Stomach (tissue), 19 donors: ENCODE measurements around the gene DLGAP1. TPM values are rescaled to one million over a fixed set of nuclear protein-coding genes. Genes with fewer than 3 reads are reported as not detected.
A peak's percentile ranks its signal among the peaks of the same experiment; 100 is the strongest.
"Not testable (repeated sequence)": the region's sequence is repeated elsewhere in the genome, so short reads cannot be mapped to it uniquely, and the experiment has no call there.

ENCODE experiments used
- DNase-seq, 2 donors: peaks; one replicate each; pipeline versions ENCODE4 v3.0.0 to v3.0.0-alpha.2; 2013 to 2019
- H3K27ac ChIP-seq, 5 donors: fragments of 200-600 bp in 4 of 5; sonication (generic) in 4 of 5; one replicate each; pipeline ENCODE4 v1.5.1; 2013 to 2019; ENCODE audit warnings: mild to moderate bottlenecking in 1 of 5, moderate library complexity in 1 of 5
- H3K27me3 ChIP-seq, 3 donors: fragments of 200-600 bp; sonication (generic); one replicate each; pipeline ENCODE4 v1.5.1; 2017 to 2019; ENCODE audit warnings: mixed run types in 1 of 3
- H3K36me3 ChIP-seq, 4 donors: fragments of 200-600 bp; sonication (generic); 1 replicate in 3 of 4; 2 replicates in 1 of 4; pipeline ENCODE4 v1.5.1; 2016 to 2019
- H3K4me1 ChIP-seq, 4 donors: fragments of 200-600 bp; sonication (generic); one replicate each; pipeline ENCODE4 v1.5.1; 2016 to 2019
- H3K4me3 ChIP-seq, 4 donors: fragments of 200-600 bp; sonication (generic) in 3 of 4; one replicate each; pipeline ENCODE4 v1.5.1; 2016 to 2019; ENCODE audit warnings: mild to moderate bottlenecking in 1 of 4
- H3K9me3 ChIP-seq, 4 donors: fragments of 200-600 bp; sonication (generic); one replicate each; pipeline ENCODE4 v1.5.1; 2016 to 2019
- EP300 ChIP-seq: sonication (generic); formaldehyde crosslinking; IDR thresholded peaks from one replicate; pipeline ENCODE4 v1.6.1; 2017; ENCODE audit warnings: antibody characterized with exemption
- POLR2A ChIP-seq, 4 donors: fragments of 450-650 bp; IDR thresholded peaks; one replicate each; pipeline ENCODE4 v1.6.1; 2016; ENCODE audit warnings: antibody characterized with exemption in 4 of 4, control low read depth in 2 of 4, mild to moderate bottlenecking in 1 of 4, moderate library complexity in 1 of 4
- POLR2AphosphoS5 ChIP-seq, 3 donors: sonication (generic); formaldehyde crosslinking; IDR thresholded peaks; one replicate each; pipeline ENCODE4 v1.6.1; 2016; ENCODE audit warnings: antibody characterized with exemption in 3 of 3
- WGBS, 5 donors: extraction: QIAGEN DNeasy Blood & Tissue Kit in 3 of 5; methylation state at CpG; one replicate each; pipeline versions ENCODE4 v1.1.5 to v1.1.7; 2013 to 2018; 5-methylcytosine and 5-hydroxymethylcytosine counted together
- intact Hi-C: fragments of 100-400 bp; cut with DNase I; formaldehyde crosslinking; loops from one replicate; pipeline ENCODE4 v1.15.1; 2023; ENCODE audit warnings: low total_unique reads
- long read RNA-seq, 10 donors: transcript quantifications; one replicate each; lab custom pipeline, GENCODE V29; 2026
- polyA plus RNA-seq, 3 donors: library from polyadenylated mRNA; stranded (reverse); fragments of 200-250 nt; gene quantifications; one replicate each; pipeline ENCODE4 v1.2.3, GENCODE V29; 2013
- total RNA-seq, 5 donors: library from RNA; depleted of rRNA; stranded (reverse); fragments of >200 nt; gene quantifications; one replicate each; pipeline versions ENCODE4 v1.1.0 to v1.2.3, GENCODE V29; 2014 to 2016
- TF ChIP-seq, protein P1 (sequence below), 7 experiments: fragments of 450-650 bp in 4 of 7; fragments of 200-600 bp in 3 of 7; sonication (generic) in 3 of 7; IDR thresholded peaks; one replicate each; pipeline ENCODE4 v1.5.1; 2016 to 2019; ENCODE audit warnings: antibody characterized with exemption in 7 of 7, control low read depth in 2 of 7, mild to moderate bottlenecking in 1 of 7
- donor health status: healthy with polysubstance abuse.
- donor health status: Bipolar disorder and iron deficiency.
- donor health status: healthy.

The DLGAP1 gene
- total RNA-seq (1 to 10 TPM in 4 of 5 donors, not detected in 1; 1.3 to 7.0 (median 4.3) TPM), polyA plus RNA-seq (under 1 TPM; 0.06 to 0.85 (median 0.76) TPM)
- long read RNA-seq, donor 1: 0 reads
- long read RNA-seq, donor 2: 0 reads
- long read RNA-seq, donor 3: 0 reads
- long read RNA-seq, donor 4: 0 reads
- long read RNA-seq, donor 5: 0 reads
- long read RNA-seq, donor 6: 0 reads
- long read RNA-seq, donor 7: 0 reads
- long read RNA-seq, donor 8: 0 reads
- long read RNA-seq, donor 9: 0 reads
- long read RNA-seq, donor 10: 0 reads

DNA sequence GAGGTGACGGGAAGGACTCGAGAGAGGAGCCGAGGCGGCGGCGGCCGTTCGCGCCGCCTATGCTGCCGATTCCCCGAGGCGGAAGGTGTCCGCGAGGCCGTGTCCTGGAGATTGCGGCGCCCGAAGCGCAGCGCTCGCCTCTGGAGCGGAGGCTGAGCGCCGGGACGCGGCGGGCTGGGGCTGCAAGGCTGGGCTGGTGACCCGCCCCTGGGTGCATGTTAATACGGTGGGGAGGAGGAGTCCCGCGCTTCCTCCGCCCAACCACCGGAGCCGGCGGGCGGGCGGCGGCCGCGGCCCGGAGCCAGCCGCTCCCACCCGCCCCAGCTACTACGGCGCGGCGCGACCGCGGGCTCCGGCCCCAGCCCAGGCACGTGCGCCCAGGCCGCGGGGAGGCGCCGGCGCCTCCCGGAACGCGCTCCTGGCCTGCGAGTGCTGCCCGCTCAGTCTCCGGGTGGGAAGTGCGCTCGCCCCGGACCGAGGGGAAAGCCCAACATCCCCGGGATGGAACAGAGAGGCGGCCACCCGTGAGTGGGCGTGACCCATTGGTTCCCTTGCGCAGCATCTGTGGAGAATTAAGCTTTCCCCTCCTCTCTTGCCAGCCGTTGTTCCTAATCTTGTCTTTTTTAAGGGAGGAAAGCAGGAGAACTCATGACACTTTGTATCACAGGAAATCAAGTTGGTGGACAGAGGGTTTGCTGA is at the start of gene DLGAP1:
Gene DLGAP1 (minus strand): TSS at position 195 of the 699 bp plus-strand sequence.
- no peaks in the 10 kb centered on the region for H3K9me3 ChIP-seq
- H3K4me1 ChIP-seq: peaks cover 0 to 24% (median 15%) of the 10 kb centered on the region in 4 donors
- TF ChIP-seq POLR2A (IDR thresholded peaks at IDR 0.05) (no peak), EP300 (no peak), POLR2AphosphoS5 (IDR thresholded peaks at IDR 0.05) (no peak)
- TF ChIP-seq, protein P1, sequence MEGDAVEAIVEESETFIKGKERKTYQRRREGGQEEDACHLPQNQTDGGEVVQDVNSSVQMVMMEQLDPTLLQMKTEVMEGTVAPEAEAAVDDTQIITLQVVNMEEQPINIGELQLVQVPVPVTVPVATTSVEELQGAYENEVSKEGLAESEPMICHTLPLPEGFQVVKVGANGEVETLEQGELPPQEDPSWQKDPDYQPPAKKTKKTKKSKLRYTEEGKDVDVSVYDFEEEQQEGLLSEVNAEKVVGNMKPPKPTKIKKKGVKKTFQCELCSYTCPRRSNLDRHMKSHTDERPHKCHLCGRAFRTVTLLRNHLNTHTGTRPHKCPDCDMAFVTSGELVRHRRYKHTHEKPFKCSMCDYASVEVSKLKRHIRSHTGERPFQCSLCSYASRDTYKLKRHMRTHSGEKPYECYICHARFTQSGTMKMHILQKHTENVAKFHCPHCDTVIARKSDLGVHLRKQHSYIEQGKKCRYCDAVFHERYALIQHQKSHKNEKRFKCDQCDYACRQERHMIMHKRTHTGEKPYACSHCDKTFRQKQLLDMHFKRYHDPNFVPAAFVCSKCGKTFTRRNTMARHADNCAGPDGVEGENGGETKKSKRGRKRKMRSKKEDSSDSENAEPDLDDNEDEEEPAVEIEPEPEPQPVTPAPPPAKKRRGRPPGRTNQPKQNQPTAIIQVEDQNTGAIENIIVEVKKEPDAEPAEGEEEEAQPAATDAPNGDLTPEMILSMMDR (IDR thresholded peaks at IDR 0.05): no peak
- peak; percentile 32 to 93 for DNase-seq
- WGBS, 5 donors: 0 to 4% (median 2%) methylated on average over 11 to 75 of the region's 75 CpGs
- H3K36me3 ChIP-seq: no peaks in the 10 kb centered on the region
- H3K4me3 ChIP-seq: peak within 1 kb of the TSS; percentile 36 to 54 (median 38)
- peak within 1 kb of the TSS in 2 of 5 donors; percentile 4 to 49 for H3K27ac ChIP-seq
- intact Hi-C loops: no loop called here
- H3K27me3 ChIP-seq: peaks cover 0 to 73% (median 29%) of the 10 kb centered on the region in 3 donors

DNA sequence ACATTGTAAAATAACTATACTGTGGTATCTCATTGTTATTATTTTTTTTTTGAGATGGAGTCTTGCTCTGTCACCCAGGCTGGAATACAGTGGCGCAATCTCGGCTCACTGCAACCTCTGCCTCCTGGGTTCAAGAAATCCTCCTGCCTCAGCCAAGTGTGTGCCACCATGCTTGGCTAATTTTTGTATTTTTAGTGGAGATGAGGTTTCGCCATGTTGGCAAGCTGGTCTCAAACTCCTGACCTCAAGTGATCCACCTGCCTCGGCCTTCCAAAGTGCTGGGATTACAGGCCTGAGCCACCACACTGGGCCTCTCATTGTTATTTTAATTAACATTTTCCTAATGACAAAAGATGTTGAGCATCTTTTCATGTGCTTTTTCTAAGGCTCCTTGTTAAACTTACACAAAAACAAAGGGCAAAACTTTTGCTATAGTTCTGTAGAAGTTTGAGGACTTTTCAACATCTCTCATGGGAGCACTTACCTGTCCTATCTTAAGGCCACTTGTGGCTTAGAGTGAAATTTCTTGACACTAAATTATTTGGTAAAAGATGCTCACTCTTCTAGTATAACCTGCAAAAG is 39.7 kb upstream of the DLGAP1 start:
- H3K4me3 ChIP-seq, DNase-seq, H3K27me3 ChIP-seq, intact Hi-C loops, H3K4me1 ChIP-seq, H3K36me3 ChIP-seq, H3K27ac ChIP-seq: not testable (repeated sequence)
- WGBS, 5 donors: 74 to 92% (median 89%) methylated on average over 4 of the region's 4 CpGs
- H3K9me3 ChIP-seq: peaks cover 0 to 12% (median 0%) of the 10 kb centered on the region in 4 donors

DNA sequence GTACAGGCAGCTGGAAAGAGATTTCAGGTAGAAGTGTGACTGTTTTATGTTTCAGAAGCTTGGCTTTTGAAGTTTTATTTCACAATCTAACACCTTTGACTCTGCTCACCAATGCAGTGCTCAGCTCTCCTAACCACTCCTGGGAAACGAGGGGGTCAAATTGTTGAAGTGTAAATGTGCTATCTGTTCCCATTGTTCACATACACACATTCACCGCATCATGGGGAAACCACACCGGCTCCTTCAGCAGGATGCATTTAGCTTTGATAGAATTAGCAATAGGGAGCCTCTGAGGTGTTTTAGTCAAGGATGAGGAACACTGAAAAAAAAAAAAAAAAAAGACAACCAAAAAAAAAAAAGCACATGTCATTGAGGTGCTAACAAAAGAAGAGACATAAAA is 13.4 kb upstream of the DLGAP1 start:
- H3K4me3 ChIP-seq: no peak overlapping the region
- H3K27me3 ChIP-seq: no peaks in the 10 kb centered on the region
- H3K27ac ChIP-seq: no peak overlapping the region
- H3K36me3 ChIP-seq: no peaks in the 10 kb centered on the region
- DNase-seq: no peak
- TF ChIP-seq, protein P1 (IDR thresholded peaks at IDR 0.05): no peak
- TF ChIP-seq POLR2AphosphoS5 (IDR thresholded peaks at IDR 0.05) (no peak), EP300 (no peak), POLR2A (IDR thresholded peaks at IDR 0.05) (no peak)
- WGBS, 5 donors: 38 to 48% (median 41%) methylated on average over 3 of the region's 3 CpGs
- no peaks in the 10 kb centered on the region for H3K9me3 ChIP-seq
- H3K4me1 ChIP-seq: no peaks in the 10 kb centered on the region
- intact Hi-C loops: no loop called here

DNA sequence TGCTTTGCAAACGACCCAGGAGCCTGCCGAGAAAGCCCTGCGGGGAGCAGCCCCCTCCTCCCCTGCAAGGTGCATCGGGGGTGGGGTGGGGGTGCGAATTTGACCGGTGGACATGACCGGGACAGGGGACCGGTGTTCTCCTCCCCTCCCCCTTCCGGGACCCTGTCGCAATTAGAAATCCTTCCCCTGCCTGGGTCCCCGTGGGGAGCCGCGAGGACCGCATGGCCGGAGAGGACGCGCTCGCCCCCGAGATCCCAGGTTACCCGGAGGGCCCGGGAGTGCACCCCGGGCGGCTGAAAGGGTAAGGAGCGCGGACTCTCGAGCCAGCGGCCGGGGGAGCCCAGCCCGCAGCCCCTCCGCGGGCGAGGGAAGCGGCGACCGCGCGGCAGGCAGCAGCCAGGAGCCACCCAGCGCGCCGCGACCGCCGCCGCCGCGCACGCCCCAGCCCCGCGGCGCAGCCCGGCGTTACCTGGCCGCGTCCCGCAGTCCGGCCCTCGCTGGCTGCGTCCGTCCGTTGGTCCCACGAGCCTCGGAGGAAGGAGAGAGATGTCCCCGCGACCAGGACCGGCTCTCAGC is 482 bp downstream of the DLGAP1 start:
- TF ChIP-seq, protein P1 (IDR thresholded peaks at IDR 0.05): no peak
- no peak for TF ChIP-seq POLR2A (IDR thresholded peaks at IDR 0.05)
- no peak for TF ChIP-seq EP300
- TF ChIP-seq POLR2AphosphoS5 (IDR thresholded peaks at IDR 0.05): no peak
- DNase-seq: no peak
- intact Hi-C loops: no loop called here
- Histone ChIP-seq H3K36me3 (no peaks in the 10 kb centered on the region), H3K4me3 (peak overlapping the region; percentile 36 to 54 (median 38)), H3K27me3 (peaks cover 0 to 73% (median 29%) of the 10 kb centered on the region in 3 donors), H3K9me3 (no peaks in the 10 kb centered on the region), H3K4me1 (peaks cover 0 to 24% (median 15%) of the 10 kb centered on the region in 4 donors), H3K27ac (peak overlapping the region in 2 of 5 donors; percentile 4 to 49)
- 0 to 5% (median 3%) methylated on average over 14 to 65 of the region's 65 CpGs for WGBS, 5 donors
